DMS 273 (cell line): ENCODE measurements around the gene TMPRSS3.

Source experiments
- DNase-seq: peaks from one replicate; lab custom pipeline; 2025; ENCODE audit not compliant: unreplicated experiment; lab: John Stamatoyannopoulos, UW

The TMPRSS3 gene

GRCh38 chr21:42338729-42339715 lies 56.8 kb downstream of the TMPRSS3 start:
- no peak for DNase-seq

- peak; percentile 78 for DNase-seq
Measured at GRCh38 chr21:42337830-42338728, 57.8 kb downstream of the TMPRSS3 start.

GRCh38 chr21:42337276-42337675 lies 58.6 kb downstream of the TMPRSS3 start:
- DNase-seq = no peak

GRCh38 chr21:42336054-42336453 lies 59.8 kb downstream of the TMPRSS3 start:
- no peak for DNase-seq

GRCh38 chr21:42332557-42333317 lies 63.1 kb downstream of the TMPRSS3 start:
- DNase-seq = no peak

GRCh38 chr21:42331660-42332059 lies 64.2 kb downstream of the TMPRSS3 start:
- DNase-seq = no peak

- no peak for DNase-seq
Measured at GRCh38 chr21:42330380-42331371, 65.2 kb downstream of the TMPRSS3 start.

GRCh38 chr21:42324896-42325295 lies 71.0 kb downstream of the TMPRSS3 start:
- DNase-seq = no peak
